GM12875 (cell line): ENCODE measurements around the gene CNTN4.

Experiments
- H3K4me3 ChIP-seq: one replicate; pipeline ENCODE4 v1.5.1; 2011; ENCODE audit warnings: low read depth, low read length, control low read depth
- CTCF ChIP-seq: IDR thresholded peaks from 2 replicates; pipeline ENCODE4 v1.5.1; 2011; ENCODE audit warnings: low read depth, mild to moderate bottlenecking, control low read depth, inconsistent platforms, low read length, moderate library complexity, borderline replicate concordance; ENCODE audit not compliant: insufficient read depth

The CNTN4 gene

GRCh38 chr3:2826036-2826435, 727.4 kb downstream of the CNTN4 start:
- TF ChIP-seq CTCF, result no peak
- no peak overlapping the region for H3K4me3 ChIP-seq

GRCh38 chr3:2826453-2826852, 727.8 kb downstream of the CNTN4 start:
- no peak for TF ChIP-seq CTCF
- no peak overlapping the region for H3K4me3 ChIP-seq

- TF ChIP-seq CTCF, result no peak
- no peak overlapping the region for H3K4me3 ChIP-seq
These were observed 738.6 kb downstream of the CNTN4 start for GRCh38 chr3:2837239-2837638.

GRCh38 chr3:2837910-2838309, 739.2 kb downstream of the CNTN4 start:
- H3K4me3 ChIP-seq, result no peak overlapping the region

GRCh38 chr3:2838546-2839157, 740.0 kb downstream of the CNTN4 start:
- TF ChIP-seq CTCF, result no peak
- H3K4me3 ChIP-seq, result no peak overlapping the region

More at GRCh38 chr3:2837910-2838309, 739.2 kb downstream of the CNTN4 start:
- TF ChIP-seq CTCF, result no peak

GRCh38 chr3:2839876-2840275, 741.2 kb downstream of the CNTN4 start:
- H3K4me3 ChIP-seq, result no peak overlapping the region
- TF ChIP-seq CTCF, result no peak

- TF ChIP-seq CTCF, result no peak
- no peak overlapping the region for H3K4me3 ChIP-seq
These were observed 748.6 kb downstream of the CNTN4 start for GRCh38 chr3:2847062-2847841.
